Endothelial cell (in vitro differentiated cells): ENCODE measurements around the gene MCEE. TPM values are rescaled to one million over a fixed set of nuclear protein-coding genes. Genes with fewer than 3 reads are reported as not detected.
"Not testable (repeated sequence)": the region's sequence is repeated elsewhere in the genome, so short reads cannot be mapped to it uniquely, and the experiment has no call there.

Experiments used
- DNase-seq: peaks from one replicate; pipeline ENCODE4 v3.0.0; 2021; ENCODE audit warnings: low spot score
- H3K27ac Mint-ChIP-seq: one replicate; pipeline ENCODE4 v1.8.0; 2021; ENCODE audit warnings: mixed read lengths, inconsistent platforms; ENCODE audit not compliant: unreplicated experiment
- H3K27me3 Mint-ChIP-seq: one replicate; pipeline ENCODE4 v1.8.0; 2021; ENCODE audit warnings: mild to moderate bottlenecking, moderate library complexity, mixed read lengths, inconsistent platforms; ENCODE audit not compliant: unreplicated experiment
- H3K36me3 Mint-ChIP-seq: one replicate; pipeline ENCODE4 v1.8.0; 2021; ENCODE audit warnings: mild to moderate bottlenecking, low read depth, mixed read lengths, inconsistent platforms; ENCODE audit not compliant: unreplicated experiment
- H3K4me1 Mint-ChIP-seq: one replicate; pipeline ENCODE4 v1.8.0; 2021; ENCODE audit warnings: mild to moderate bottlenecking, mixed read lengths, inconsistent platforms; ENCODE audit not compliant: unreplicated experiment
- H3K4me3 Mint-ChIP-seq: one replicate; pipeline ENCODE4 v1.8.0; 2021; ENCODE audit warnings: mild to moderate bottlenecking, mixed read lengths, inconsistent platforms; ENCODE audit not compliant: unreplicated experiment
- H3K9me3 Mint-ChIP-seq: one replicate; pipeline ENCODE4 v1.8.0; 2021; ENCODE audit warnings: mixed read lengths, inconsistent platforms; ENCODE audit not compliant: unreplicated experiment
- total RNA-seq: library from RNA; stranded (reverse); fragmentation: NEBNext Ultra II Directional; extraction: Animal tissue kit (Norgen Biotek cat#: 25700); gene quantifications from one replicate; pipeline ENCODE4 v1.2.1, GENCODE V29; 2021; ENCODE audit not compliant: unreplicated experiment
- TF ChIP-seq, protein P1 (sequence below): fragments of 200-600 bp; sonication (generic); IDR thresholded peaks from one replicate; pipeline ENCODE4 v1.5.0; 2021; ENCODE audit warnings: antibody characterized with exemption; ENCODE audit not compliant: unreplicated experiment

MCEE gene
- total RNA-seq, 1 donor from 2014 or later, result 4.6 TPM

- not testable (repeated sequence) for DNase-seq, H3K27ac Mint-ChIP-seq, H3K4me1 Mint-ChIP-seq, H3K36me3 Mint-ChIP-seq, H3K27me3 Mint-ChIP-seq, H3K4me3 Mint-ChIP-seq, H3K9me3 Mint-ChIP-seq
- TF ChIP-seq, protein P1, sequence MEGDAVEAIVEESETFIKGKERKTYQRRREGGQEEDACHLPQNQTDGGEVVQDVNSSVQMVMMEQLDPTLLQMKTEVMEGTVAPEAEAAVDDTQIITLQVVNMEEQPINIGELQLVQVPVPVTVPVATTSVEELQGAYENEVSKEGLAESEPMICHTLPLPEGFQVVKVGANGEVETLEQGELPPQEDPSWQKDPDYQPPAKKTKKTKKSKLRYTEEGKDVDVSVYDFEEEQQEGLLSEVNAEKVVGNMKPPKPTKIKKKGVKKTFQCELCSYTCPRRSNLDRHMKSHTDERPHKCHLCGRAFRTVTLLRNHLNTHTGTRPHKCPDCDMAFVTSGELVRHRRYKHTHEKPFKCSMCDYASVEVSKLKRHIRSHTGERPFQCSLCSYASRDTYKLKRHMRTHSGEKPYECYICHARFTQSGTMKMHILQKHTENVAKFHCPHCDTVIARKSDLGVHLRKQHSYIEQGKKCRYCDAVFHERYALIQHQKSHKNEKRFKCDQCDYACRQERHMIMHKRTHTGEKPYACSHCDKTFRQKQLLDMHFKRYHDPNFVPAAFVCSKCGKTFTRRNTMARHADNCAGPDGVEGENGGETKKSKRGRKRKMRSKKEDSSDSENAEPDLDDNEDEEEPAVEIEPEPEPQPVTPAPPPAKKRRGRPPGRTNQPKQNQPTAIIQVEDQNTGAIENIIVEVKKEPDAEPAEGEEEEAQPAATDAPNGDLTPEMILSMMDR, result peak; percentile 42
Observed at GRCh38 chr2:71106463-71106862, 23.6 kb downstream of the MCEE start.

DNA sequence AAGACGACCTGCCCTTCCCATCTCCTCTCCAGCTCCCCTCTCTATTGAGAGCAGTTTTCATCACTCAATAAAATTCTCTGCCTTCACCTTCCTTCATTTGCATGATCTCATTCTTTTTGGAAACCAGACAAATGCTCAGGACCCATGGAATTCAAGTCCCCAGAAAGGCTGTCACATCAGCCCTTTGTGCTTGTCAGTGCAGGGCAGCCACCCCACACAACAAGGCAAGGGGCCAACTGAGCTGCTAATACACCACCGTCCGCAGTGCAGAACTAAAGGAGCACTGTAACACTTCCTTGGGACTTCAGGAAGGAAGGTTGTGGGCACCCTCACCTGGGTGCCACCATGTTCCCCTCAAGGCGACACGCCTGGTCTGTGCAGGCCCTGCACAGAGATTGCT, 26.2 kb downstream of the MCEE start:
- DNase-seq, result no peak
- H3K9me3 Mint-ChIP-seq, result no peaks in the 10 kb centered on the region
- H3K27me3 Mint-ChIP-seq, result no peaks in the 10 kb centered on the region
- no peak overlapping the region for H3K27ac Mint-ChIP-seq
- no peak overlapping the region for H3K4me3 Mint-ChIP-seq
- TF ChIP-seq, protein P1, result no peak
- H3K36me3 Mint-ChIP-seq, result peaks cover 3% of the 10 kb centered on the region
- H3K4me1 Mint-ChIP-seq, result no peaks in the 10 kb centered on the region

DNA sequence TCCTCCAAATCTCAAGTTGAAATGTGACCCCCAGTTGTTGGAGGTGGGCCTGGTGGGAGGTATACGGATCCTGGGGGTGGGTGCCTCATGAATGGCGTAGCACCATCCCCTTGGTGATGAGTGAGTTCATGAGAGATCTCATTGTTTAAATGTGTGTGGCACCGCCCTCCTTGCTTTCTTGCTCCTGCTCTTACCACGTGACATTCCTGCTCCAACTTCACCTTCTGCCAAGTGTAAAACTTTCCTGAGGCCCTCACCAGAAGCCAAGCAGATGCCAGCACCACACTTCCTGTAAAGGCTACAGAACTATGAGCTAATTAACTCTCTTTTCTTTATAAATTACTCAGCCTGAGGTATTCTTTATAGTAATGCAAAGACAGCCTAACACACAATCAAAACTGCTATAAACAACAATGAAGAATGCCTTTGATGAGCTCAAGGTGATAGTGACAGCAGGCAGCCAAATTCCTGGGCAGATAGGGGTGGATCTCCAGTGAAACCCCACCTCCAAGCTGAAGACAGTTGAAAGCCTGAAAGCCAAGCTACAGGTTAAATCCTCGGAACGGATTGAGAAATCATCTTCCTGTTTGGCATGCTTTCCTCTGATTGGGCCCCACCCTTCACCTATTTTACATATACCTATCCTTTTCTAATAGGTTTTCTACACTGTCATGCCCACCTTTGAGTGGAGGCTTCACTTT, 26.9 kb downstream of the MCEE start:
- H3K27me3 Mint-ChIP-seq, result no peaks in the 10 kb centered on the region
- H3K27ac Mint-ChIP-seq, result no peak overlapping the region
- H3K4me3 Mint-ChIP-seq, result no peak overlapping the region
- H3K9me3 Mint-ChIP-seq, result no peaks in the 10 kb centered on the region
- DNase-seq, result no peak
- no peaks in the 10 kb centered on the region for H3K4me1 Mint-ChIP-seq
- TF ChIP-seq, protein P1, result no peak
- H3K36me3 Mint-ChIP-seq, result peaks cover 3% of the 10 kb centered on the region

GRCh38 chr2:71101656-71102055, 28.4 kb downstream of the MCEE start:
- Mint-ChIP-seq H3K27me3 (no peaks in the 10 kb centered on the region), H3K9me3 (no peaks in the 10 kb centered on the region), H3K4me3 (no peak overlapping the region), H3K4me1 (no peaks in the 10 kb centered on the region), H3K27ac (no peak overlapping the region), H3K36me3 (peaks cover 3% of the 10 kb centered on the region)
- TF ChIP-seq, protein P1, result no peak
- no peak for DNase-seq

- H3K9me3 Mint-ChIP-seq, result no peaks in the 10 kb centered on the region
- no peak overlapping the region for H3K27ac Mint-ChIP-seq
- TF ChIP-seq, protein P1, result peak; percentile 73
- H3K4me3 Mint-ChIP-seq, result no peak overlapping the region
- DNase-seq, result peak; percentile 65
- H3K36me3 Mint-ChIP-seq, result peaks cover 3% of the 10 kb centered on the region
- no peaks in the 10 kb centered on the region for H3K4me1 Mint-ChIP-seq
- no peaks in the 10 kb centered on the region for H3K27me3 Mint-ChIP-seq
Observed at GRCh38 chr2:71100195-71100964, 29.6 kb downstream of the MCEE start.

GRCh38 chr2:71092491-71093260, 37.4 kb downstream of the MCEE start:
- H3K4me1 Mint-ChIP-seq, H3K27ac Mint-ChIP-seq, DNase-seq, H3K9me3 Mint-ChIP-seq, H3K27me3 Mint-ChIP-seq, H3K4me3 Mint-ChIP-seq, H3K36me3 Mint-ChIP-seq: not testable (repeated sequence)

- not testable (repeated sequence) for H3K4me1 Mint-ChIP-seq, H3K27me3 Mint-ChIP-seq, DNase-seq, H3K36me3 Mint-ChIP-seq, H3K9me3 Mint-ChIP-seq, H3K27ac Mint-ChIP-seq
- H3K4me3 Mint-ChIP-seq, result peak overlapping the region; percentile 49
Observed at GRCh38 chr2:71091808-71092207, 38.2 kb downstream of the MCEE start.
